Gastroesophageal sphincter (tissue), 3 donors: ENCODE measurements around the gene POM121.
"Not testable (repeated sequence)": the region's sequence is repeated elsewhere in the genome, so short reads cannot be mapped to it uniquely, and the experiment has no call there.

ENCODE experiments used
- POLR2A ChIP-seq, 2 donors: fragments of 450-650 bp; IDR thresholded peaks; one replicate each; pipeline ENCODE4 v1.6.1; 2017; ENCODE audit warnings: antibody characterized with exemption in 2 of 2, mild to moderate bottlenecking in 2 of 2, moderate library complexity in 1 of 2
- POLR2AphosphoS5 ChIP-seq: sonication (generic); formaldehyde crosslinking; IDR thresholded peaks from one replicate; pipeline ENCODE4 v1.6.1; 2017; ENCODE audit warnings: antibody characterized with exemption
- TF ChIP-seq, protein P1 (sequence below), 4 experiments: fragments of 200-600 bp in 2 of 4; fragments of 450-650 bp in 2 of 4; sonication (generic) in 1 of 4; IDR thresholded peaks; one replicate each; pipeline ENCODE4 v1.5.1; 2017 to 2019; ENCODE audit warnings: antibody characterized with exemption in 4 of 4, mild to moderate bottlenecking in 2 of 4, moderate library complexity in 2 of 4

DNA sequence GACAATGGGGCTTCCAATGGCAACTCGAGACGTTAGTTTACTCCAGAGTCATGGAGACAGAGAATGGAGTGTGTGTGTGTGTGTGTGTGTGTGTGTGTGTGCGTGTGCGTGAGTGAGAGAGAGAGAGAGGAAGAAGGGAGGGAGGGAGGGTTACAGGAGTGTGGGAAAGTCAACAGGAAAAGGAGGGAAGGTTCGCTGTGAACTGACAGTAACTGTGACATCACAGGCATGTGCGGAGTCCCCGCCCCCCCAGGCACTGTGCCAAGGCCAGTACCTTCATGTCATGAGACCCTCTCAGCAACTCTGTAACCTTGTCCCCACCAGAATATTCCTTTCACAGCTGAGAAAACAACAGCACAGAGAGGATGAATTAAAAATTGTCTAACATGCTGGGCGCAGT, 72.6 kb downstream of the POM121 start:
- TF ChIP-seq POLR2A (IDR thresholded peaks at IDR 0.05); POLR2AphosphoS5: not testable (repeated sequence)
- TF ChIP-seq, protein P1, sequence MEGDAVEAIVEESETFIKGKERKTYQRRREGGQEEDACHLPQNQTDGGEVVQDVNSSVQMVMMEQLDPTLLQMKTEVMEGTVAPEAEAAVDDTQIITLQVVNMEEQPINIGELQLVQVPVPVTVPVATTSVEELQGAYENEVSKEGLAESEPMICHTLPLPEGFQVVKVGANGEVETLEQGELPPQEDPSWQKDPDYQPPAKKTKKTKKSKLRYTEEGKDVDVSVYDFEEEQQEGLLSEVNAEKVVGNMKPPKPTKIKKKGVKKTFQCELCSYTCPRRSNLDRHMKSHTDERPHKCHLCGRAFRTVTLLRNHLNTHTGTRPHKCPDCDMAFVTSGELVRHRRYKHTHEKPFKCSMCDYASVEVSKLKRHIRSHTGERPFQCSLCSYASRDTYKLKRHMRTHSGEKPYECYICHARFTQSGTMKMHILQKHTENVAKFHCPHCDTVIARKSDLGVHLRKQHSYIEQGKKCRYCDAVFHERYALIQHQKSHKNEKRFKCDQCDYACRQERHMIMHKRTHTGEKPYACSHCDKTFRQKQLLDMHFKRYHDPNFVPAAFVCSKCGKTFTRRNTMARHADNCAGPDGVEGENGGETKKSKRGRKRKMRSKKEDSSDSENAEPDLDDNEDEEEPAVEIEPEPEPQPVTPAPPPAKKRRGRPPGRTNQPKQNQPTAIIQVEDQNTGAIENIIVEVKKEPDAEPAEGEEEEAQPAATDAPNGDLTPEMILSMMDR (IDR thresholded peaks at IDR 0.05), result not testable (repeated sequence)
